ENCODE data around the gene IFI44. TPM values are rescaled to one million over a fixed set of nuclear protein-coding genes. Genes with fewer than 3 reads are reported as not detected.

IFI44 gene
- total RNA-seq, 2 experiments from 2014 or later = 67.4 to 70.0 TPM

GRCh38 chr1:78676993-78677392 lies 27.4 kb downstream of the IFI44 start:
- POLR2A ChIA-PET = no interaction called here
- intact Hi-C loops (cut with DNase I, micrococcal nuclease) = loop anchor here (1.0 to 5.0 kb wide), 4 partner anchors 60 to 547 kb away; no protein-coding TSS in a partner anchor
- Histone ChIP-seq H3K27me3 (ENCODE audit: control insufficient read depth in 1 of 2, insufficient read depth in 2 of 2, low read length in 2 of 2) (no peaks in the 10 kb centered on the region), H3K4me1 (ENCODE audit: insufficient read depth, low read length) (no peaks in the 10 kb centered on the region), H3K4me3 (ENCODE audit: low read length) (no peak overlapping the region), H3K36me3 (ENCODE audit: insufficient read depth, low read length) (no peaks in the 10 kb centered on the region), H3K9me3 (ENCODE audit: control insufficient read depth in 1 of 2, insufficient read depth in 1 of 2, low read length in 2 of 2) (no peaks in the 10 kb centered on the region), H3K27ac (ENCODE audit: low read depth in 1 of 2, low read length in 2 of 2) (no peak overlapping the region)
- no peaks in the 10 kb centered on the region for H3K36me3 Mint-ChIP-seq (ENCODE audit: low read depth)
- H3K27me3 Mint-ChIP-seq = no peaks in the 10 kb centered on the region
- H3K4me1 Mint-ChIP-seq (ENCODE audit: low read depth) = no peaks in the 10 kb centered on the region
- CTCF ChIA-PET = interaction anchor here (2.9 kb wide), 1 partner anchor 59 kb away, joined by 15 read pairs; no protein-coding TSS in a partner anchor
- no peak overlapping the region for H3K4me3 Mint-ChIP-seq
- no peak for ATAC-seq (ENCODE audit: poor library complexity)
- no peak overlapping the region for H3K27ac Mint-ChIP-seq
- TF ChIP-seq, protein P1, sequence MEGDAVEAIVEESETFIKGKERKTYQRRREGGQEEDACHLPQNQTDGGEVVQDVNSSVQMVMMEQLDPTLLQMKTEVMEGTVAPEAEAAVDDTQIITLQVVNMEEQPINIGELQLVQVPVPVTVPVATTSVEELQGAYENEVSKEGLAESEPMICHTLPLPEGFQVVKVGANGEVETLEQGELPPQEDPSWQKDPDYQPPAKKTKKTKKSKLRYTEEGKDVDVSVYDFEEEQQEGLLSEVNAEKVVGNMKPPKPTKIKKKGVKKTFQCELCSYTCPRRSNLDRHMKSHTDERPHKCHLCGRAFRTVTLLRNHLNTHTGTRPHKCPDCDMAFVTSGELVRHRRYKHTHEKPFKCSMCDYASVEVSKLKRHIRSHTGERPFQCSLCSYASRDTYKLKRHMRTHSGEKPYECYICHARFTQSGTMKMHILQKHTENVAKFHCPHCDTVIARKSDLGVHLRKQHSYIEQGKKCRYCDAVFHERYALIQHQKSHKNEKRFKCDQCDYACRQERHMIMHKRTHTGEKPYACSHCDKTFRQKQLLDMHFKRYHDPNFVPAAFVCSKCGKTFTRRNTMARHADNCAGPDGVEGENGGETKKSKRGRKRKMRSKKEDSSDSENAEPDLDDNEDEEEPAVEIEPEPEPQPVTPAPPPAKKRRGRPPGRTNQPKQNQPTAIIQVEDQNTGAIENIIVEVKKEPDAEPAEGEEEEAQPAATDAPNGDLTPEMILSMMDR (IDR thresholded peaks at IDR 0.05) = no peak
- no peak for DNase-seq
- H3K9me3 Mint-ChIP-seq = no peaks in the 10 kb centered on the region

DNA sequence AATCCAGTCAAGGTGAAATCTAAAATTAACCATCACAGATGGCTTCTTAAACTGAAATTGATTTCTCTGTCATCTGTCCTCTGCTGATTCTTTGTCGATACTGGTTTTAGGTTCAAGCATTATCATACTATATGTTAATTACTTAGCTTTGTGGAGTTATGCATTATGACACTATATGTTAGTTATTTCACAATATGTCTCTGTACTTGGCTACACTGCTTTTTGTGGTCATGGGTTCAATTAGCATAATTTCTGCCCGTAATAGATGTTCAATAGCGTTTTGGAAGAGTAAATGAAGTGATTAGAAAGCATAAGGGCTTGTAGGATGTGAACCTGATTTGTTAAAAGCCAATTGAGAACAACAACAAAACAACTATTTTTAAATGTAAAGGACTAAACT lies 28.2 kb downstream of the IFI44 start:
- Histone ChIP-seq H3K9me3 (ENCODE audit: control insufficient read depth in 1 of 2, insufficient read depth in 1 of 2, low read length in 2 of 2) (no peaks in the 10 kb centered on the region), H3K36me3 (ENCODE audit: insufficient read depth, low read length) (no peaks in the 10 kb centered on the region), H3K27me3 (ENCODE audit: control insufficient read depth in 1 of 2, insufficient read depth in 2 of 2, low read length in 2 of 2) (no peaks in the 10 kb centered on the region), H3K27ac (ENCODE audit: low read depth in 1 of 2, low read length in 2 of 2) (no peak overlapping the region), H3K4me3 (ENCODE audit: low read length) (no peak overlapping the region), H3K4me1 (ENCODE audit: insufficient read depth, low read length) (no peaks in the 10 kb centered on the region)
- Mint-ChIP-seq H3K36me3 (ENCODE audit: low read depth) (no peaks in the 10 kb centered on the region), H3K4me1 (ENCODE audit: low read depth) (no peaks in the 10 kb centered on the region), H3K27ac (no peak overlapping the region), H3K27me3 (no peaks in the 10 kb centered on the region), H3K4me3 (no peak overlapping the region), H3K9me3 (no peaks in the 10 kb centered on the region)
- DNase-seq = no peak
- POLR2A ChIA-PET = no interaction called here
- CTCF ChIA-PET = interaction anchor here (2.9 kb wide), 1 partner anchor 60 kb away, joined by 15 read pairs; no protein-coding TSS in a partner anchor
- TF ChIP-seq, protein P1 (IDR thresholded peaks at IDR 0.05) = no peak
- no peak for ATAC-seq (ENCODE audit: poor library complexity)
- intact Hi-C loops (cut with DNase I, micrococcal nuclease) = loop anchor here in 1 of 2 experiments (5.0 kb wide), 2 partner anchors 530 to 545 kb away; no protein-coding TSS in a partner anchor

DNA sequence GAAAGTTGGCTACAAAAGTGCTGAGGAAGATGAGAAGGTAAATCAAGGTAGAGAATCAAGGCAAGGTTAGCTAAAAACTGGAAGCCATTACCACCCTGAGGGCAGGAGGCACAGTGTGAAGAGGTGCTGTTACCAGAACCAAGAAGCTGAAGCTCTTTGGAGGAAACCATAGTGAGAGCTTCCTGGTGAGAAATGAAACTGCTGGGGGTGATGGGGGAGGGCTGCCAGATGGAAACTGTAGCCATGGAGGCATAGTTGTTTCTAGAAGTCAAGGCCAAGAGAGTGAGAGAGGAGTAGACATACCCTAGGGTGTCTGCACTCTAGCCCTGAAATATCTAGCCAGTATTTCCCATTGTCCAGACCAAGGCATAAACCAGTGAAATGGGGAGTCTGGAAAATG lies 28.7 kb downstream of the IFI44 start:
- CTCF ChIA-PET = interaction anchor here (2.9 kb wide), 1 partner anchor 61 kb away, joined by 15 read pairs; no protein-coding TSS in a partner anchor
- TF ChIP-seq, protein P1 (IDR thresholded peaks at IDR 0.05) = no peak
- H3K27ac ChIP-seq (ENCODE audit: low read depth in 1 of 2, low read length in 2 of 2) = no peak overlapping the region
- no peaks in the 10 kb centered on the region for H3K36me3 Mint-ChIP-seq (ENCODE audit: low read depth)
- H3K27me3 ChIP-seq (ENCODE audit: control insufficient read depth in 1 of 2, insufficient read depth in 2 of 2, low read length in 2 of 2) = no peaks in the 10 kb centered on the region
- H3K4me3 Mint-ChIP-seq = no peak overlapping the region
- no peaks in the 10 kb centered on the region for H3K4me1 ChIP-seq (ENCODE audit: insufficient read depth, low read length)
- no peaks in the 10 kb centered on the region for H3K9me3 Mint-ChIP-seq
- no peak for ATAC-seq (ENCODE audit: poor library complexity)
- POLR2A ChIA-PET = no interaction called here
- H3K36me3 ChIP-seq (ENCODE audit: insufficient read depth, low read length) = no peaks in the 10 kb centered on the region
- no peak overlapping the region for H3K27ac Mint-ChIP-seq
- no peak for DNase-seq
- H3K9me3 ChIP-seq (ENCODE audit: control insufficient read depth in 1 of 2, insufficient read depth in 1 of 2, low read length in 2 of 2) = no peaks in the 10 kb centered on the region
- no peak overlapping the region for H3K4me3 ChIP-seq (ENCODE audit: low read length)
- H3K27me3 Mint-ChIP-seq = no peaks in the 10 kb centered on the region
- intact Hi-C loops (cut with DNase I, micrococcal nuclease) = loop anchor here in 1 of 2 experiments (5.0 kb wide), 2 partner anchors 531 to 546 kb away; no protein-coding TSS in a partner anchor
- H3K4me1 Mint-ChIP-seq (ENCODE audit: low read depth) = no peaks in the 10 kb centered on the region

Data from CD4-positive, alpha-beta T cell (primary cell).